Left colon (tissue), 2 donors: Measurements from ENCODE around the gene FAM83F. TPM values are rescaled to one million over a fixed set of nuclear protein-coding genes. Genes with fewer than 3 reads are reported as not detected.
"Not testable (repeated sequence)": the region's sequence is repeated elsewhere in the genome, so short reads cannot be mapped to it uniquely, and the experiment has no call there.

Experiments
- ATAC-seq: fragments of 200-7000 bp; cut with Tn5 transposase; one replicate; pipeline ENCODE4 v1.9.1; 2020; ENCODE audit warnings: mild to moderate bottlenecking, moderate library complexity
- DNase-seq, 2 donors: peaks; one replicate each; pipeline ENCODE4 v3.0.0-alpha.2; 2020
- intact Hi-C, 2 donors: fragments of 100-400 bp; cut with DNase I in 1 of 2; cut with micrococcal nuclease in 1 of 2; formaldehyde crosslinking; loops; one replicate each; pipeline versions ENCODE4 v1.11.2 to v1.14.0; 2022; cut with DNase I, micrococcal nuclease
- total RNA-seq, 2 donors: library from RNA; stranded (reverse); fragmentation: NEBNext Ultra II Directional; extraction: Animal tissue kit (Norgen Biotek cat#: 25700); gene quantifications; one replicate each; pipeline ENCODE4 v1.2.1, GENCODE V29; 2021
- donor health status: DM: no; HTN: no; CAD: no.
- donor health status: DM: yes; HTN: yes; CAD: no.

The FAM83F gene
- total RNA-seq, 2 donors from 2014 or later = 35.3 to 44.3 TPM

- not testable (repeated sequence) for ATAC-seq, DNase-seq
- intact Hi-C loops = loop anchor here (5.0 to 10.0 kb wide), 2 partner anchors 488 to 490 kb away; partner anchors contain the start of gene RPS19BP1 (in 1 of the 2)
Measured at GRCh38 chr22:40025062-40025379, 30.3 kb downstream of the FAM83F start.

GRCh38 chr22:40025856-40026255 lies 31.1 kb downstream of the FAM83F start:
- DNase-seq = no peak
- no peak for ATAC-seq
- intact Hi-C loops = loop anchor here (5.0 to 10.0 kb wide), 2 partner anchors 489 to 491 kb away; partner anchors contain the start of gene RPS19BP1 (in 1 of the 2)

- DNase-seq (no peak), ATAC-seq (no peak)
- intact Hi-C loops = loop anchor here (5.0 to 10.0 kb wide), 2 partner anchors 489 to 492 kb away; partner anchors contain the start of gene RPS19BP1 (in 1 of the 2)
Measured at GRCh38 chr22:40026641-40027040, 31.9 kb downstream of the FAM83F start.

GRCh38 chr22:40027191-40028097 lies 32.7 kb downstream of the FAM83F start:
- ATAC-seq = no peak
- DNase-seq = no peak

GRCh38 chr22:40028098-40028425 lies 33.3 kb downstream of the FAM83F start:
- ATAC-seq (no peak), DNase-seq (no peak)
- intact Hi-C loops = loop anchor here (5.0 to 10.0 kb wide), 2 partner anchors 491 to 493 kb away; partner anchors contain the start of gene RPS19BP1 (in 1 of the 2)

More at GRCh38 chr22:40027191-40028097, 32.7 kb downstream of the FAM83F start:
- intact Hi-C loops = loop anchor here (5.0 to 10.0 kb wide), 2 partner anchors 490 to 493 kb away; partner anchors contain the start of gene RPS19BP1 (in 1 of the 2)

GRCh38 chr22:40029189-40029890 lies 34.6 kb downstream of the FAM83F start:
- no peak for ATAC-seq
- DNase-seq = no peak
- intact Hi-C loops = loop anchor here (5.0 to 10.0 kb wide), 2 partner anchors 492 to 495 kb away; partner anchors contain the start of gene RPS19BP1 (in 1 of the 2)

- intact Hi-C loops = no loop called here
- ATAC-seq = no peak
Measured at GRCh38 chr22:40030026-40030757, 35.4 kb downstream of the FAM83F start.

GRCh38 chr22:40030758-40031095 lies 36.0 kb downstream of the FAM83F start:
- no peak for DNase-seq
- intact Hi-C loops = no loop called here
- no peak for ATAC-seq

More at GRCh38 chr22:40030026-40030757, 35.4 kb downstream of the FAM83F start:
- DNase-seq = no peak

- intact Hi-C loops = no loop called here
- ATAC-seq (no peak), DNase-seq (peak in 1 of 2 donors; percentile 3)
Measured at GRCh38 chr22:40031766-40032470, 37.2 kb downstream of the FAM83F start.

- ATAC-seq = no peak
- intact Hi-C loops = no loop called here
- no peak for DNase-seq
Measured at GRCh38 chr22:40033586-40034380, 39.0 kb downstream of the FAM83F start.

GRCh38 chr22:40035351-40035750 lies 40.6 kb downstream of the FAM83F start:
- no peak for DNase-seq

GRCh38 chr22:40036126-40036525 lies 41.4 kb downstream of the FAM83F start:
- no peak for DNase-seq
- no peak for ATAC-seq
- intact Hi-C loops = no loop called here

More at GRCh38 chr22:40035351-40035750, 40.6 kb downstream of the FAM83F start:
- intact Hi-C loops = no loop called here
- ATAC-seq = no peak

- DNase-seq (peak in 1 of 2 donors; percentile 60), ATAC-seq (peak; percentile 69)
- intact Hi-C loops = no loop called here
Measured at GRCh38 chr22:40036591-40037225, 42.0 kb downstream of the FAM83F start.

- intact Hi-C loops = no loop called here
- no peak for DNase-seq
- no peak for ATAC-seq
Measured at GRCh38 chr22:40037320-40037719, 42.6 kb downstream of the FAM83F start.

- DNase-seq (no peak), ATAC-seq (no peak)
- intact Hi-C loops = loop anchor here in 1 of 2 donors (5.0 kb wide), 1 partner anchor 308 kb away; the partner anchor contains the start of gene ADSL
Measured at GRCh38 chr22:40039482-40040115, 44.8 kb downstream of the FAM83F start.

- DNase-seq (no peak), ATAC-seq (no peak)
- intact Hi-C loops = loop anchor here in 1 of 2 donors (5.0 kb wide), 1 partner anchor 306 kb away; the partner anchor contains the start of gene ADSL
Measured at GRCh38 chr22:40040927-40041326, 46.2 kb downstream of the FAM83F start.
